ENCODE measurements around the gene ODF4.
"Not testable (repeated sequence)": the region's sequence is repeated elsewhere in the genome, so short reads cannot be mapped to it uniquely, and the experiment has no call there.

DNA sequence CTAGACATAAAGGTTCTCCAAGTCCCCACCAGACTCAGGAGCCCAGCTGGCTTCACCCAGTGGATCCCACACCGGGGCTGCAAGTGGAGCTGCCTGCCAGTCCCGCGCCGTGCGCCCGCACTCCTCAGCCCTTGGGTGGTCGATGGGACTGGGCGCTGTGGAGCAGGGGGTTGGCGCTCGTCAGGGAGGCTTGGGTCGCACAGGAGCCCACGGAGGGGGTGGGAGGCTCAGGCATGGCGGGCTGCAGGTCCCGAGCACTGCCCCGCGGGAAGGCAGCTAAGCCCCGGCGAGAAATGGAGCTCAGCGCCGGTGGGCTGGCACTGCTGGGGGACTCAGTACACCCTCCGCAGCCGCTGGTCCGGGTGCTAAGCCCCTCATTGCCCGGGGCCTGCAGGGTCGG lies 7.4 kb downstream of the ODF4 start:
- not testable (repeated sequence) for TF ChIP-seq POLR2A, POLR2AphosphoS5 (IDR thresholded peaks at IDR 0.05)
- TF ChIP-seq, protein P1, sequence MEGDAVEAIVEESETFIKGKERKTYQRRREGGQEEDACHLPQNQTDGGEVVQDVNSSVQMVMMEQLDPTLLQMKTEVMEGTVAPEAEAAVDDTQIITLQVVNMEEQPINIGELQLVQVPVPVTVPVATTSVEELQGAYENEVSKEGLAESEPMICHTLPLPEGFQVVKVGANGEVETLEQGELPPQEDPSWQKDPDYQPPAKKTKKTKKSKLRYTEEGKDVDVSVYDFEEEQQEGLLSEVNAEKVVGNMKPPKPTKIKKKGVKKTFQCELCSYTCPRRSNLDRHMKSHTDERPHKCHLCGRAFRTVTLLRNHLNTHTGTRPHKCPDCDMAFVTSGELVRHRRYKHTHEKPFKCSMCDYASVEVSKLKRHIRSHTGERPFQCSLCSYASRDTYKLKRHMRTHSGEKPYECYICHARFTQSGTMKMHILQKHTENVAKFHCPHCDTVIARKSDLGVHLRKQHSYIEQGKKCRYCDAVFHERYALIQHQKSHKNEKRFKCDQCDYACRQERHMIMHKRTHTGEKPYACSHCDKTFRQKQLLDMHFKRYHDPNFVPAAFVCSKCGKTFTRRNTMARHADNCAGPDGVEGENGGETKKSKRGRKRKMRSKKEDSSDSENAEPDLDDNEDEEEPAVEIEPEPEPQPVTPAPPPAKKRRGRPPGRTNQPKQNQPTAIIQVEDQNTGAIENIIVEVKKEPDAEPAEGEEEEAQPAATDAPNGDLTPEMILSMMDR (IDR thresholded peaks at IDR 0.05) = not testable (repeated sequence)
